HG03469 (cell line): ENCODE measurements around the gene MPZL2.

Source experiments
- ATAC-seq: cut with Tn5 transposase; IDR thresholded peaks from one replicate; pipeline ENCODE4 v1.9.1; 2021; ENCODE audit warnings: mild to moderate bottlenecking, moderate library complexity, moderate number of reproducible peaks; ENCODE audit not compliant: unreplicated experiment

The MPZL2 gene

GRCh38 chr11:118243993-118244762, 19.9 kb downstream of the MPZL2 start:
- no peak for ATAC-seq

GRCh38 chr11:118243161-118243560, 20.9 kb downstream of the MPZL2 start:
- no peak for ATAC-seq

- ATAC-seq: no peak
Measured at GRCh38 chr11:118241764-118242098, 22.4 kb downstream of the MPZL2 start.

- peak; percentile 91 for ATAC-seq
Measured at GRCh38 chr11:118240999-118241763, 22.9 kb downstream of the MPZL2 start.

- no peak for ATAC-seq
Measured at GRCh38 chr11:118239509-118240205, 24.4 kb downstream of the MPZL2 start.

GRCh38 chr11:118238929-118239328, 25.2 kb downstream of the MPZL2 start:
- ATAC-seq: no peak

GRCh38 chr11:118238421-118238820, 25.7 kb downstream of the MPZL2 start:
- ATAC-seq: no peak

- no peak for ATAC-seq
Measured at GRCh38 chr11:118236170-118236569, 27.9 kb downstream of the MPZL2 start.

GRCh38 chr11:118234833-118235232, 29.3 kb downstream of the MPZL2 start:
- ATAC-seq: no peak

GRCh38 chr11:118233850-118234249, 30.2 kb downstream of the MPZL2 start:
- ATAC-seq: no peak

GRCh38 chr11:118233377-118233776, 30.7 kb downstream of the MPZL2 start:
- ATAC-seq: no peak

GRCh38 chr11:118232659-118233058, 31.4 kb downstream of the MPZL2 start:
- no peak for ATAC-seq

- ATAC-seq: no peak
Measured at GRCh38 chr11:118231461-118231860, 32.6 kb downstream of the MPZL2 start.

- ATAC-seq: no peak
Measured at GRCh38 chr11:118230088-118230487, 34.0 kb downstream of the MPZL2 start.

GRCh38 chr11:118229274-118229847, 34.7 kb downstream of the MPZL2 start:
- ATAC-seq: no peak

GRCh38 chr11:118227865-118228785, 36.0 kb downstream of the MPZL2 start:
- peak; percentile 38 for ATAC-seq

- ATAC-seq: no peak
Measured at GRCh38 chr11:118226781-118227180, 37.3 kb downstream of the MPZL2 start.

GRCh38 chr11:118226296-118226695, 37.8 kb downstream of the MPZL2 start:
- ATAC-seq: no peak

- no peak for ATAC-seq
Measured at GRCh38 chr11:118224511-118225188, 39.4 kb downstream of the MPZL2 start, which contains the start of gene JAML. Gene JAML, minus strand, starts transcription at chr11:118225011. Its CDS starts 10,145 bp downstream, at chr11:118214866.

GRCh38 chr11:118223992-118224391, 40.1 kb downstream of the MPZL2 start:
- ATAC-seq: no peak
